MCF 10A (cell line): ENCODE results near the gene IFT122. TPM values are rescaled to one million over a fixed set of nuclear protein-coding genes. Genes with fewer than 3 reads are reported as not detected.

Experiments
- BruUV-seq: library from RNA; stranded (reverse); fragments of 400-500 nt; replicated peaks from 2 replicates; lab custom pipeline; 2021; lab: Mats Ljungman, UMichigan
- CTCF ChIA-PET: fragments of 300-600 bp; sonication (Branson Sonifier 250); formaldehyde crosslinking; extraction: SDS; loops from one replicate; lab custom pipeline; 2021; ENCODE audit warnings: antibody characterized with exemption, inconsistent platforms; lab: Yijun Ruan, JAX
- POLR2A ChIA-PET: fragments of 300-600, 350-650 bp; sonication (Branson Sonifier 250); formaldehyde crosslinking; extraction: SDS; loops from one replicate; lab custom pipeline; 2020; ENCODE audit warnings: antibody characterized with exemption, inconsistent platforms; lab: Yijun Ruan, JAX
- DNase-seq: peaks from one replicate; pipeline ENCODE4 v3.0.0-alpha.2; 2018; ENCODE audit not compliant: unreplicated experiment
- H3K27ac Mint-ChIP-seq: one replicate; pipeline ENCODE4 v1.8.0; 2022; ENCODE audit warnings: mild to moderate bottlenecking, low read depth, mixed read lengths; ENCODE audit not compliant: unreplicated experiment
- H3K27me3 Mint-ChIP-seq: one replicate; pipeline ENCODE4 v1.8.0; 2022; ENCODE audit warnings: mixed read lengths; ENCODE audit not compliant: insufficient read depth, unreplicated experiment
- H3K36me3 Mint-ChIP-seq: one replicate; pipeline ENCODE4 v1.8.0; 2022; ENCODE audit warnings: mild to moderate bottlenecking, moderate library complexity, mixed read lengths; ENCODE audit not compliant: insufficient read depth, unreplicated experiment
- H3K4me1 Mint-ChIP-seq: one replicate; pipeline ENCODE4 v1.8.0; 2022; ENCODE audit warnings: mixed read lengths; ENCODE audit not compliant: insufficient read depth, unreplicated experiment
- H3K4me3 Mint-ChIP-seq: one replicate; pipeline ENCODE4 v1.8.0; 2022; ENCODE audit warnings: mild to moderate bottlenecking, moderate library complexity, mixed read lengths; ENCODE audit not compliant: unreplicated experiment
- H3K9me3 Mint-ChIP-seq: one replicate; pipeline ENCODE4 v1.8.0; 2022; ENCODE audit warnings: mixed read lengths; ENCODE audit not compliant: unreplicated experiment
- intact Hi-C: fragments of 100-400 bp; cut with micrococcal nuclease; formaldehyde crosslinking; loops from 2 replicates; pipeline ENCODE4 v1.14.1; 2022
- total RNA-seq: library from RNA; stranded (reverse); gene quantifications from 2 replicates; pipeline ENCODE4 v1.2.3, GENCODE V29; 2022
- TF ChIP-seq, protein P1 (sequence below): fragments of 200-600 bp; IDR thresholded peaks from one replicate; pipeline ENCODE4 v1.8.0; 2022; ENCODE audit warnings: antibody characterized with exemption, mild to moderate bottlenecking; ENCODE audit not compliant: unreplicated experiment

IFT122 gene
- total RNA-seq, 1 experiment from 2014 or later = 21.0 TPM

DNA sequence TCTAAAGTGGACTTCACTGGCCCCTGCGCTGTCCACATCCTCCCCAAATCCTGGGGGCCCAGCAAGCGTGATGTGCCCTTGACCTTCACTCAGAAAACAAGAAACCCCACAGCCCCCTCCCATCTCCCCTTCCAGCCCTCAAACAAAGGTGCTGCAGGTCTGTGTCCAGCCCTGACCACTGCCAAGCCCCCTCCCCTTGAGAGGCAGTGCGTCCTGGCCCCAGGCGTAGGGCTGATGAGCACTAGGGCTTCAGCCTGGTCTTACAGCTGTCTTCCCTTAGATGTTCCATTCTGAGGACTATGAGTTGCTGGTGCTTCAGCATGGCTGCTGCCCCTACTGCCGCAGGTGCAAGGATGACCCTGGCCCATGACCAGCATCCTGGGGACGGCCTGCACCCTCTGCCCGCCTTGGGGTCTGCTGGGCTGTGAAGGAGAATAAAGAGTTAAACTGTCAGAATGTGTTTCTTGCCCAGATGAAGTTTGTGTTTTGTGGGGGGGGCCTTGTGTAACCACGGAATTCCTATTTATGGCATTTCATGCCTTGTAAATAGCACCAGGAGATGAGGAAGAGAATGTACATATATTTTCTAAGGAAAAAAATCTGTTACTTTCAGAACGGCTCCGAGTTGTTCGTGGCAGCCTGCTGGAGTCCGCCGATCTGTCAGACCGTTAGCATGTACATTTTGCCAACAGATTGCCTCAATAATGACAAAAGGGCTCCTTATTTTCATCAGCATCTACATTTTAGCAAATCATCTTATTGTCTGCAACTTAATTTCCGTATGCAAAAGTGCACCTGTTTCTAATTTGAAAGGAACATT, 80.1 kb downstream of the IFT122 start:
- CTCF ChIA-PET = interaction anchor here (0.6 kb wide), 1 partner anchor 29 kb away, joined by 3 read pairs; no protein-coding TSS in a partner anchor
- POLR2A ChIA-PET = no interaction called here
- H3K27ac Mint-ChIP-seq = no peak overlapping the region
- no TSS peak for BruUV-seq
- no peaks in the 10 kb centered on the region for H3K4me1 Mint-ChIP-seq
- no peaks in the 10 kb centered on the region for H3K9me3 Mint-ChIP-seq
- DNase-seq = no peak
- no peaks in the 10 kb centered on the region for H3K27me3 Mint-ChIP-seq
- no peak overlapping the region for H3K4me3 Mint-ChIP-seq
- TF ChIP-seq, protein P1, sequence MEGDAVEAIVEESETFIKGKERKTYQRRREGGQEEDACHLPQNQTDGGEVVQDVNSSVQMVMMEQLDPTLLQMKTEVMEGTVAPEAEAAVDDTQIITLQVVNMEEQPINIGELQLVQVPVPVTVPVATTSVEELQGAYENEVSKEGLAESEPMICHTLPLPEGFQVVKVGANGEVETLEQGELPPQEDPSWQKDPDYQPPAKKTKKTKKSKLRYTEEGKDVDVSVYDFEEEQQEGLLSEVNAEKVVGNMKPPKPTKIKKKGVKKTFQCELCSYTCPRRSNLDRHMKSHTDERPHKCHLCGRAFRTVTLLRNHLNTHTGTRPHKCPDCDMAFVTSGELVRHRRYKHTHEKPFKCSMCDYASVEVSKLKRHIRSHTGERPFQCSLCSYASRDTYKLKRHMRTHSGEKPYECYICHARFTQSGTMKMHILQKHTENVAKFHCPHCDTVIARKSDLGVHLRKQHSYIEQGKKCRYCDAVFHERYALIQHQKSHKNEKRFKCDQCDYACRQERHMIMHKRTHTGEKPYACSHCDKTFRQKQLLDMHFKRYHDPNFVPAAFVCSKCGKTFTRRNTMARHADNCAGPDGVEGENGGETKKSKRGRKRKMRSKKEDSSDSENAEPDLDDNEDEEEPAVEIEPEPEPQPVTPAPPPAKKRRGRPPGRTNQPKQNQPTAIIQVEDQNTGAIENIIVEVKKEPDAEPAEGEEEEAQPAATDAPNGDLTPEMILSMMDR = no peak
- H3K36me3 Mint-ChIP-seq = peaks cover 5% of the 10 kb centered on the region
- intact Hi-C loops = no loop called here

DNA sequence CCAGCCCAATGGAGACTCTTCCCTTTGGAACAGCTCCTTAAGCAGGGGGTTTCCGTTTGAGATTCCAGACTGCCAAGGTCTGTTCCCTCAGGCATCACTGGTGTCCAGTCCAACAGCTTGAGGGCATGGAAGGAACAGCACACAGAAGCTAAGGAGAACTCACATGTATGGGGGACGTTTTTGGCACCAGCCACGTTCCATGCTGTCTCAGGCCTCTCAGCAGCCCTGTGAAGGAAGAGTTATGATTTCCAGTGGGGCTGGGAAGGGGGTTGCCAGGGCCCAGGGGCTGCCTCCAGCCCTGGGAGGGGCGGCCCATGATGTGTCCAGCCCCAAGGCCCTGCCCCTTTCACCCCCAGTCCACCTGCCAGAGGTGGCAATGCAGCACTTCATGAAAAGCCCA, 80.9 kb downstream of the IFT122 start:
- Mint-ChIP-seq H3K4me3 (no peak overlapping the region), H3K36me3 (peaks cover 4% of the 10 kb centered on the region), H3K4me1 (no peaks in the 10 kb centered on the region), H3K27ac (no peak overlapping the region), H3K9me3 (no peaks in the 10 kb centered on the region), H3K27me3 (no peaks in the 10 kb centered on the region)
- no peak for DNase-seq
- intact Hi-C loops = no loop called here
- CTCF ChIA-PET = interaction anchor here (0.6 kb wide), 1 partner anchor 30 kb away, joined by 3 read pairs; no protein-coding TSS in a partner anchor
- BruUV-seq = no TSS peak
- TF ChIP-seq, protein P1 = no peak
- POLR2A ChIA-PET = no interaction called here

DNA sequence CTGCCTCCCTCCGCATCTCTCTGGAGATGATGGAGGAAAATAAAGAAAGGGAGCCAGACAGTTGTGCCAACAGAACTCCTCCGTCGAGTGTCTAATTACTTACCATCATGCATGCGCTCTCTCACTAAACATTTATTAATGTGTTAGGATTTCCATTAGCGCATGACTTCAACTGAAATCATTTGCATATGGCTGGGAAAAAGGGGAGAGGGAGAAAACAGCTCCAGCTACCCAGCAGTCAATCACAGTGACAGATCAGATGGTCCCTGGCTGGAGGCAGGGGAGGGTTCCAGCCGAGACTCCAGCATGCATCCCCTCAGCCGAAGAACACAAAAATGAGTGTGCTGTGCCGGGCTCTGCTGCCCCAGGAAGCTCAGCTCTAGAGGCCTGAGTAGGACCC, 81.6 kb downstream of the IFT122 start:
- POLR2A ChIA-PET = no interaction called here
- DNase-seq = no peak
- no peaks in the 10 kb centered on the region for H3K4me1 Mint-ChIP-seq
- BruUV-seq = no TSS peak
- no peak overlapping the region for H3K27ac Mint-ChIP-seq
- H3K4me3 Mint-ChIP-seq = no peak overlapping the region
- H3K9me3 Mint-ChIP-seq = no peaks in the 10 kb centered on the region
- no peaks in the 10 kb centered on the region for H3K36me3 Mint-ChIP-seq
- CTCF ChIA-PET = no interaction called here
- no peaks in the 10 kb centered on the region for H3K27me3 Mint-ChIP-seq
- TF ChIP-seq, protein P1 = no peak
- intact Hi-C loops = no loop called here

DNA sequence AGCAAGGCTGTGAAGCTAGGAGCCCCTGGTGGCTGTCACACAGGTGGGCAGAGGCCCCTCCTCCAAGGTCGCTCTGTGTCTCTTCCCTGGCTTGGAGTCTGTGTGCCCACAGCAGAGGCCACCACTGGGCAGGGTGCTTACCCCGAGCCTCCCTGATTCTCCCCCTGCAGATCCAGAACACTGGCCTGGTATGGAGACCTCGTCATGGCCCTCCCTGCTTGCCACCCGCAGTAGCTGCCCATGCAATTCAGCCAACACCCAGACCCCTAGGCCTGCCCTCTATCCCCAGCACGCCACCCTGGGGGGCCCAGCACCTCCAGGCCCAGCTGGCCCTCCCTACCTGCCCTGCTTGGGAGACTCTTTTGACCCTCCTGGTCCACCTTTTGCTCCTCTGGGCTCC, 82.9 kb downstream of the IFT122 start:
- Mint-ChIP-seq H3K27ac (no peak overlapping the region), H3K4me3 (no peak overlapping the region), H3K27me3 (no peaks in the 10 kb centered on the region), H3K4me1 (no peaks in the 10 kb centered on the region), H3K36me3 (no peaks in the 10 kb centered on the region), H3K9me3 (no peaks in the 10 kb centered on the region)
- intact Hi-C loops = no loop called here
- no TSS peak for BruUV-seq
- TF ChIP-seq, protein P1 = no peak
- ChIA-PET CTCF (interaction anchor here (0.5 kb wide), 1 partner anchor 130 kb away, joined by 3 read pairs; no protein-coding TSS in a partner anchor), POLR2A (interaction anchor here (0.6 kb wide), 1 partner anchor 28 kb away, joined by 3 read pairs; no protein-coding TSS in a partner anchor)
- no peak for DNase-seq
